ENCODE measurements around the gene HAUS6. TPM values are rescaled to one million over a fixed set of nuclear protein-coding genes. Genes with fewer than 3 reads are reported as not detected.
"Not testable (repeated sequence)": the region's sequence is repeated elsewhere in the genome, so short reads cannot be mapped to it uniquely, and the experiment has no call there.

The HAUS6 gene, protein sequence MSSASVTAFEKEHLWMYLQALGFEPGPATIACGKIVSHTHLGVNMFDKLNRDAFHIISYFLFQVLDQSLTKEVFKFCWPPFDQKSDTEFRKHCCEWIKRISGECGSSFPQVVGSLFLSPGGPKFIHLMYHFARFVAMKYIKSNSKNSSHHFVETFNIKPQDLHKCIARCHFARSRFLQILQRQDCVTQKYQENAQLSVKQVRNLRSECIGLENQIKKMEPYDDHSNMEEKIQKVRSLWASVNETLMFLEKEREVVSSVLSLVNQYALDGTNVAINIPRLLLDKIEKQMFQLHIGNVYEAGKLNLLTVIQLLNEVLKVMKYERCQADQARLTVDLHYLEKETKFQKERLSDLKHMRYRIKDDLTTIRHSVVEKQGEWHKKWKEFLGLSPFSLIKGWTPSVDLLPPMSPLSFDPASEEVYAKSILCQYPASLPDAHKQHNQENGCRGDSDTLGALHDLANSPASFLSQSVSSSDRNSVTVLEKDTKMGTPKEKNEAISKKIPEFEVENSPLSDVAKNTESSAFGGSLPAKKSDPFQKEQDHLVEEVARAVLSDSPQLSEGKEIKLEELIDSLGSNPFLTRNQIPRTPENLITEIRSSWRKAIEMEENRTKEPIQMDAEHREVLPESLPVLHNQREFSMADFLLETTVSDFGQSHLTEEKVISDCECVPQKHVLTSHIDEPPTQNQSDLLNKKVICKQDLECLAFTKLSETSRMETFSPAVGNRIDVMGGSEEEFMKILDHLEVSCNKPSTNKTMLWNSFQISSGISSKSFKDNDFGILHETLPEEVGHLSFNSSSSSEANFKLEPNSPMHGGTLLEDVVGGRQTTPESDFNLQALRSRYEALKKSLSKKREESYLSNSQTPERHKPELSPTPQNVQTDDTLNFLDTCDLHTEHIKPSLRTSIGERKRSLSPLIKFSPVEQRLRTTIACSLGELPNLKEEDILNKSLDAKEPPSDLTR
- total RNA-seq = 1 to 10 TPM; 8.4 to 9.2 TPM
- polyA plus RNA-seq = 1 to 10 TPM; 1.4 to 3.3 TPM
- long read RNA-seq, donor 1, partial matches to known transcripts = 17 of 21 reads
- long read RNA-seq, donor 1, other reads (novel, unspliced or antisense) = 4 of 21 reads
- long read RNA-seq, donor 2, partial matches to known transcripts = 1 of 5 reads
- long read RNA-seq, donor 2, other reads (novel, unspliced or antisense) = 4 of 5 reads

DNA sequence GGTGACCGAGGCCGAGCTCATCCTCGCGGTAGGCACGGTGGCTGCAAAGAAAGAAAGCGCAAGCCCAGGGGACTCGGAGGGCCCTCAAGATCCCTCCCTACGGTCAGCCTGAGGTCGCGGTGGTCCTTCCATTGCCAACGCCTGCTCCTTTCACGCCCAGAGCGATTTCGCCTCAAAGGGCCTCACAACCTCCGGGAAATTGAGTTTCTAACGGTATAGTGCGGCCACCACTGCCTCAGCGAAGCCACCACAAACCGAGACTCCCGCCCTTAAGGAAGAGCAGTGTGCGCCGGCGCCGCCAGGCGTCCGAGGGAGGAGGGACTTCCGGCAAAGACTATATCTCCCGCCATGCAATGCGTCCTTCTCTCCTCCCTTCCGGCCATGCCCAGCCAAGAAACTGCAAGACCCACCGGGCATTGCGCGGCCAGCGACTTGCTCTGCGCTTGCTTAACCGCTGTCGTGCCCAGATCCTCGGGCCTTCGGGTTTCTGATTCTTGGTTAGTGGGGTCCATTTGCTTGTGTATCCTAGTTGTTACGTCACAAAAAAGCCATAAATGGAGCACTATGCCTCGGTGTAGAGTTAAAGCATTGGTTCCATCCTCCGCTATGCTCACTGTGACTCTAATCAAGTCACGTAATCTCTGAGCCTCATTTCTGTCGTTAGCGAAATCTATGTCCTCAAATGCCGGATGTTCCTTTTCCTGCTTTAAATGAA lies at the start of gene HAUS6:
HAUS6 (minus strand) TSS at position 274 of the 715 bp plus-strand sequence; CDS start at position 21, 253 bp downstream.
- DNase-seq = peak; percentile 98 to 99
- peak; percentile 99 for ATAC-seq (ENCODE audit: low FRiP score)
- no peaks in the 10 kb centered on the region for H3K9me3 ChIP-seq (ENCODE audit: control insufficient read depth, low read length)
- no peaks in the 10 kb centered on the region for H3K36me3 ChIP-seq (ENCODE audit: control insufficient read depth in 1 of 2, insufficient read depth in 2 of 2, low read length in 1 of 2)
- H3K27ac ChIP-seq (ENCODE audit: low read depth in 1 of 2, low read length in 2 of 2) = peak within 1 kb of the TSS in 1 of 2 donors; percentile 66
- peak within 1 kb of the TSS; percentile 23 to 76 for H3K4me3 ChIP-seq (ENCODE audit: low read length in 2 of 2)
- no peaks in the 10 kb centered on the region for H3K4me1 ChIP-seq (ENCODE audit: control insufficient read depth in 1 of 2, insufficient read depth in 2 of 2, low read length in 2 of 2)
- no peaks in the 10 kb centered on the region for H3K27me3 ChIP-seq (ENCODE audit: control insufficient read depth in 1 of 2, insufficient read depth in 2 of 2, low read length in 1 of 2)
- 6 to 9% methylated on average over 46 of the region's 46 CpGs for WGBS, 2 donors
- intact Hi-C loops (cut with DNase I) = loop anchor here (5.0 to 10.0 kb wide), 2 partner anchors 60 to 72 kb away; no protein-coding TSS in a partner anchor

DNA sequence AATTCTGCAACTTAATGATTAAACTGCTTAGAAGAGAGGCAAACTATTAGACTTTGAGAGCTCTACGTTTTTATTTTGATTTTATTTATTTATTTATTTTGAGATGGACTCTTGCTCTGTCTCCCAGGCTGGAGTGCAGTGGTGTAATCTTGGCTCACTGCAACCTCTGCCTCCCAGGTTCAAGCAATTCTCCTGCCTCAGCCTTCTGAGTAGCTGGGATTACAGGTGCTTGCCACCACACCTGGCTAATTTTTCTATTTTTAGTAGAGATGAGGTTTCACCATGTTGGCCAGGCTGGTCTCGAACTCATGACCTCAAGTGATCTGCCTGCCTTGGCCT lies 49.4 kb upstream of the HAUS6 start:
- H3K27me3 ChIP-seq (ENCODE audit: control insufficient read depth in 1 of 2, insufficient read depth in 2 of 2, low read length in 1 of 2); H3K9me3 ChIP-seq (ENCODE audit: control insufficient read depth, low read length); H3K4me3 ChIP-seq (ENCODE audit: low read length in 2 of 2); intact Hi-C loops (cut with DNase I); H3K36me3 ChIP-seq (ENCODE audit: control insufficient read depth in 1 of 2, insufficient read depth in 2 of 2, low read length in 1 of 2); DNase-seq; ATAC-seq (ENCODE audit: low FRiP score); H3K27ac ChIP-seq (ENCODE audit: low read depth in 1 of 2, low read length in 2 of 2); H3K4me1 ChIP-seq (ENCODE audit: control insufficient read depth in 1 of 2, insufficient read depth in 2 of 2, low read length in 2 of 2): not testable (repeated sequence)
- WGBS, 2 donors = 75 to 79% methylated on average over 2 of the region's 2 CpGs

DNA sequence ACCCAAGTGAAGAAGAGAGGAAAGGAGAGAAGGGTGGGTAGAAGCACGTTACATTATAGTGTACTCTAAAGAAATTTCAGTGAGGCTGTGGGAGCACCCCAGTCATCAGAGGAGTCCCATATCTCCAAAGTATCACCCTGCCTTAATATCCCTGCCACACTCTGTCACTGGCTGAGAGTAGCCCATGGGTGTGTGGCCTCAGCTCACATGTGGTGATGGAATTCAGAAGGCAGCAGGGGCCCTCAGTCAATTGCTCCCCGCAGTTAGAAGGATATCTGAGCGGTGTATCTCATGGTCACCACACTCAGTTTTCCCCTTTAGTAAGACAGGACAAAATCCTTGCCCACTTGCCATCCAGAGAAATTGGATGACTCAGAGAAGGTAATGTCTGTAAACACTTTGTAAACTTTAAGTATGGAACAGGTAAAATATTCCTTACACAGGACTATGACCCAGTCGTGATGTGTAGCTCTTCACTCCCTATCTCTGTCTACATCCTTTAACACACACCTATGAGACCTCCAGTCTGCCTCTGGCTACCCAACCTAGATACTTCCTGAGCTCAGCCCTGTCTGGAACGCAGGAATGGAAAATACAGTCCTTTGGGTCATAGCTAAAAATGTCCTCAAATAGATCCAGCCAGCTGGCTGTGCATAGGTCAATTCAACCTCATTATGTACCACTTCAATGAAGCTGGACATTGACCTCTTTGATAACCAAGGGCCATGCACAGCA lies 48.9 kb upstream of the HAUS6 start:
- Histone ChIP-seq H3K4me1 (ENCODE audit: control insufficient read depth in 1 of 2, insufficient read depth in 2 of 2, low read length in 2 of 2) (no peaks in the 10 kb centered on the region), H3K27me3 (ENCODE audit: control insufficient read depth in 1 of 2, insufficient read depth in 2 of 2, low read length in 1 of 2) (no peaks in the 10 kb centered on the region), H3K4me3 (ENCODE audit: low read length in 2 of 2) (no peak overlapping the region), H3K27ac (ENCODE audit: low read depth in 1 of 2, low read length in 2 of 2) (no peak overlapping the region), H3K9me3 (ENCODE audit: control insufficient read depth, low read length) (no peaks in the 10 kb centered on the region), H3K36me3 (ENCODE audit: control insufficient read depth in 1 of 2, insufficient read depth in 2 of 2, low read length in 1 of 2) (no peaks in the 10 kb centered on the region)
- DNase-seq = no peak
- WGBS, 2 donors = 61 to 62% methylated on average over 5 of the region's 5 CpGs
- ATAC-seq (ENCODE audit: low FRiP score) = no peak
- intact Hi-C loops (cut with DNase I) = no loop called here

DNA sequence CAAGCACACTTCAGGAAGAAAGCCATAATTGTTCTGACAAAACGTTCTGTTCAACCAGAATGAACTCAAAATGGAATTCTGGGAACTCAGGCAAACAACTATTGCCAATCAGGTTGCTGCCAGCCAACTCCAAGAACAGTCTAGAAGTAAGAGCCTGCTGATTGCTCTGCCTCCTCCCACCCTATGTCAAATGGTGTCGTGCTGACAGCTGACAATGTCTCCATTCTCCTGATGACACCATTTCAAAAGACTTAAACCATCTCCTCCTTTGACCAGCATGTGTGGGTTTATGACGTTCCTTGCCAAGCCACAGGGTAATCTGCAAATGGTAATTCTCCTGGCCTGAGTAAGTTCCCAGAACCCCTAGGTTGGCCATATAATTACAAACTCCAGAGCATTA lies 46.5 kb upstream of the HAUS6 start:
- WGBS, 2 donors = 49 to 53% methylated on average over 3 of the region's 3 CpGs
- Histone ChIP-seq H3K27me3 (ENCODE audit: control insufficient read depth in 1 of 2, insufficient read depth in 2 of 2, low read length in 1 of 2) (no peaks in the 10 kb centered on the region), H3K36me3 (ENCODE audit: control insufficient read depth in 1 of 2, insufficient read depth in 2 of 2, low read length in 1 of 2) (no peaks in the 10 kb centered on the region), H3K27ac (ENCODE audit: low read depth in 1 of 2, low read length in 2 of 2) (no peak overlapping the region), H3K9me3 (ENCODE audit: control insufficient read depth, low read length) (no peaks in the 10 kb centered on the region), H3K4me1 (ENCODE audit: control insufficient read depth in 1 of 2, insufficient read depth in 2 of 2, low read length in 2 of 2) (no peaks in the 10 kb centered on the region), H3K4me3 (ENCODE audit: low read length in 2 of 2) (no peak overlapping the region)
- intact Hi-C loops (cut with DNase I) = no loop called here
- DNase-seq (no peak), ATAC-seq (ENCODE audit: low FRiP score) (no peak)

DNA sequence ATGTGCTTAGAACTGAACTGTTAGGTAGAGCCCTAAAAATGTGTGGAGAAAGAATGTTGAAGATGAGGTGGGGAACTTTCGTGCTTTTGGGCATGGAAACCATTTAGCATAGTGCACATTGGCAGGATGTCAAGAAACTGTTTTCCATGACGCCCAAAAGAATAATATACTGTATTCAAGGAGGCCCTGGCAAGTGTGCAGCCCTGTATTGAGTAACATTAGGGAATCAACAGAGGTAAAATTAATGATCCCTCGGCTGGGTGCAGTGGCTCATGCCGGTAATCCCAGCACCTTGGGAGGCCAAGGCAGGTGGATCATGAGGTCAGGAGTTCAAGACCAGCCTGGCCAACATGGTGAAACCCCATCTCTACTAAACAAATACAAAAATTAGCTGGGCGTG lies 45.5 kb upstream of the HAUS6 start:
- no peaks in the 10 kb centered on the region for H3K36me3 ChIP-seq (ENCODE audit: control insufficient read depth in 1 of 2, insufficient read depth in 2 of 2, low read length in 1 of 2)
- H3K27me3 ChIP-seq (ENCODE audit: control insufficient read depth in 1 of 2, insufficient read depth in 2 of 2, low read length in 1 of 2) = no peaks in the 10 kb centered on the region
- H3K9me3 ChIP-seq (ENCODE audit: control insufficient read depth, low read length) = no peaks in the 10 kb centered on the region
- H3K4me3 ChIP-seq (ENCODE audit: low read length in 2 of 2) = no peak overlapping the region
- intact Hi-C loops (cut with DNase I) = no loop called here
- no peak overlapping the region for H3K27ac ChIP-seq (ENCODE audit: low read depth in 1 of 2, low read length in 2 of 2)
- WGBS, 2 donors = 40 to 45% methylated on average over 5 of the region's 5 CpGs
- no peak for DNase-seq
- no peak for ATAC-seq (ENCODE audit: low FRiP score)
- no peaks in the 10 kb centered on the region for H3K4me1 ChIP-seq (ENCODE audit: control insufficient read depth in 1 of 2, insufficient read depth in 2 of 2, low read length in 2 of 2)

DNA sequence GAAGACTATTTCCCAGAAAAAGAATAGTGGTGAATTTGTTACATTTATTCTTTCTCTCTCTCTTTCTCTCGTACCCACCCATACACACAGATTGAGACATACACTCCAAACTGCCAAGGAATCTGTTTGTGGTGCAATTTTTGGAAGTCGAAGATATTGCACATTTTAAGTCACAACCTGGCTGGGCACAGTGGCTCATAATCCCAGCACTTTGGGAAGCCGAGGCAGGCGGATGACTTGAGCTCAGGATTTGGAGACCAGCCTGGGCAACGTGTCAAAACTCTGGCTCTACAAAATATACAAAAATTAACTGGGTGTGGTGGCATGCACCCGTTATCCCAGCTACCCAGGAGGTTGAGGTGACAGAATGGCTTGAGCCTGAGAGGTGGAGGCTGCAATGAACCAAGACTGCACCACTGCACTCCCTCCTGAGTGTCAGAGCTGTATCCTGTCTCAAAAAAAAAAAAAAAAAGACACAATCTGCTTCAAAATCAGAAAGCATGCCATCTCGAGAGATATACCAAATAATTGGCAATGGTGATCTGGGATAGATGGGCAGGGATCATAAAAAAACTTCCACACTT lies 43.8 kb upstream of the HAUS6 start:
- H3K36me3 ChIP-seq (ENCODE audit: control insufficient read depth in 1 of 2, insufficient read depth in 2 of 2, low read length in 1 of 2) = no peaks in the 10 kb centered on the region
- 78 to 84% methylated on average over 7 of the region's 7 CpGs for WGBS, 2 donors
- intact Hi-C loops (cut with DNase I) = no loop called here
- H3K4me3 ChIP-seq (ENCODE audit: low read length in 2 of 2) = no peak overlapping the region
- DNase-seq (no peak), ATAC-seq (ENCODE audit: low FRiP score) (no peak)
- H3K27me3 ChIP-seq (ENCODE audit: control insufficient read depth in 1 of 2, insufficient read depth in 2 of 2, low read length in 1 of 2) = no peaks in the 10 kb centered on the region
- H3K9me3 ChIP-seq (ENCODE audit: control insufficient read depth, low read length) = no peaks in the 10 kb centered on the region
- no peak overlapping the region for H3K27ac ChIP-seq (ENCODE audit: low read depth in 1 of 2, low read length in 2 of 2)
- no peaks in the 10 kb centered on the region for H3K4me1 ChIP-seq (ENCODE audit: control insufficient read depth in 1 of 2, insufficient read depth in 2 of 2, low read length in 2 of 2)

DNA sequence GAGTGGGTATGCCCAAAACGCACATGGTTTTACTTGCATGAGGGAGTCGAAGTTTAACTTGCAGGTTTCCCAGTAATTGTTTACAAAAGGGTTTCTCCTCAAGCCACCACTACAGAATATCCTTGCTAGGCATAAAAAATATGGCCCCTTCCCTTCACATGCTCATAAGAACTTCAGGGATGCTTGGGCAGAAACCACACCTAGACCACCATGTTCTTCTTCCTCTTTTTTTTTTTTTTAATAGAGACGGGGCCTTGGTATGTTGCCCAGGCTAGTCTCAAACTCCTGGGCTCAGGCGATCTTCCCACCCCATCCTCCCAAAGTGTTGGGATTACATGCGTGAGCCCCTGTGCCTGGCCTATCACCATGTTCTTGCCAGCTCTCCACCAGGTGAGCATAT lies 43.2 kb upstream of the HAUS6 start:
- no peaks in the 10 kb centered on the region for H3K4me1 ChIP-seq (ENCODE audit: control insufficient read depth in 1 of 2, insufficient read depth in 2 of 2, low read length in 2 of 2)
- H3K9me3 ChIP-seq (ENCODE audit: control insufficient read depth, low read length) = no peaks in the 10 kb centered on the region
- no peaks in the 10 kb centered on the region for H3K36me3 ChIP-seq (ENCODE audit: control insufficient read depth in 1 of 2, insufficient read depth in 2 of 2, low read length in 1 of 2)
- no peaks in the 10 kb centered on the region for H3K27me3 ChIP-seq (ENCODE audit: control insufficient read depth in 1 of 2, insufficient read depth in 2 of 2, low read length in 1 of 2)
- H3K27ac ChIP-seq (ENCODE audit: low read depth in 1 of 2, low read length in 2 of 2) = no peak overlapping the region
- H3K4me3 ChIP-seq (ENCODE audit: low read length in 2 of 2) = no peak overlapping the region
- intact Hi-C loops (cut with DNase I) = no loop called here
- ATAC-seq (ENCODE audit: low FRiP score) = no peak
- 73 to 77% methylated on average over 5 of the region's 5 CpGs for WGBS, 2 donors
- DNase-seq = no peak
